DMS53 (cell line): ENCODE measurements around the gene CDKAL1.

Experiments used
- DNase-seq: peaks from one replicate; lab custom pipeline; 2025; lab: John Stamatoyannopoulos, UW

CDKAL1 gene

DNA sequence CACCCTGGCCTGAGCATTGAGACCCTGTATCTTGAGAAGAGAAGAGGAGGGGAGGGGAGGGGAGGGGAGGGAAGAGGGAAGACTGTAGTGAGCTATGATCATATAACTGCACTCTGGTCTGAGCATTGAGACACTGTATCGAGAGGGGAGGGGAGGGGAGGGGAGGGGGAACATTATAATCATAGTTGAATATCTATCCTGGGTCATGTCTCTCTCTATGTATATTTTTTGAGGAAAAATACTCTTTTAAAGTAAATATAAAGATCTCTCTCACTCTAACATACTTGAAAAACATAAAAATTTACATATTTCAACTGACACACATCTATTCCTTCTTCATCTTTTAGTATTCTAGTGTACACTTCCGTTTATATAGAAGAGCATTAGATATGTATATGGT lies 431.0 kb downstream of the CDKAL1 start:
- DNase-seq: no peak

DNA sequence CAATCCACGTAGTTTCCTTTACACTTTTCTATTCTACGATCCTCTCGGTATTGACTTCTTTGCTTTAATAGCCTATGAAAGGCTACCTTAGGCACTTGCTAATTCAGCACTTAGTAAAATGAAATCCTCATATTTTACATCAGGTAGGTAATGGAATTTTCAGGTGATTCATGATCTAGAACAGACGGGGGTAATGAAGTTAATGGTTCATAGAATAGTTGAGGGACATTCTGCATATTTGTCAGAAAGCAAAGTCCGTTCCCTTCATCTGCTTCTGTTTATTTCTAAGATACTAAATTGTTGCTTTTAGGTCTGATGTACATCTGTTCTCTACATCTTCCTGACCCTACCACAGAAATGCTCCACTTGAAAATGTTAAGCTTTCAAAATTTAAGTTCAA lies 431.7 kb downstream of the CDKAL1 start:
- no peak for DNase-seq

DNA sequence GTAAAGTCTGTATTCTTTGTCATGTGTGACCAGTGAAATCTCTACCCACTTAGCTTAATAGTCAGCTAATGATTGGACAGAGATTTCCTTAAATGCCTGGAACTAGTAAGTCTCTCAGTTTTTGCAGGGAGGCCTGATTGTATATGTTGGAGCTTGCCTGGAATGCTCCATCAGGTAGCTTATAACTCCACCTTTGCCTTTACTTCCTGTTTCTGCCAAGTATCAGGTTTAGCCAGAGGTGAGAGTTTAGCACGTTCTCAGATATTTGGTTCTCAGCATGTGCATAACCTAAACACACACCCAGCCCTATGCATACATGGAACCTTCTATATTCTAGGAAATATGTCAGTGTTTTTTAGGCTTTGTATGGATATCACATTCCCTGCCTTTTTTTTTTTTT lies 435.3 kb downstream of the CDKAL1 start:
- DNase-seq: no peak

DNA sequence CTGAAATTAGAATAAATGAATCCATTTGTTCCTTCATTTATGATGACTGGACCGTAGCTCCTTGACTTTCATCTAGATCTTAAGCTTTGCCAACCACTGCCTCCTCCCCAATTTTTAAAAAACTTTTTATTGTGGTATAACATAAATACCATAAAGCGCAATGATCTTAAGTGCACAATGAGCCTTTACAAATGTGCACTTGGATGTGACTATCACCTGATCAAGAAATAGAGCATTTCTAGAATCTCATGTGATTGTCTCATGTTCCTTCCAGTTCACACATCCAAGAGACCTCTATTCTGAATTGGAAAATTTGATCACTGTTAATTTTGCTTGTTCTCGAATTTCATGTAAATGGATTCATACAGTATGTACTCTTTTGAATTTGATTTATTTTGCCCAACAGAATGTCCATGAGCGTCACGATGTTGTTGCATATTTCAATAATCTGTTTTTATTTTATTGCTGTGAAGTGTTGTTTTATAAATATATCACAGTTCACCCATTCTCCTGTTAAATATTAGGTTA lies 442.2 kb downstream of the CDKAL1 start:
- DNase-seq: no peak

DNA sequence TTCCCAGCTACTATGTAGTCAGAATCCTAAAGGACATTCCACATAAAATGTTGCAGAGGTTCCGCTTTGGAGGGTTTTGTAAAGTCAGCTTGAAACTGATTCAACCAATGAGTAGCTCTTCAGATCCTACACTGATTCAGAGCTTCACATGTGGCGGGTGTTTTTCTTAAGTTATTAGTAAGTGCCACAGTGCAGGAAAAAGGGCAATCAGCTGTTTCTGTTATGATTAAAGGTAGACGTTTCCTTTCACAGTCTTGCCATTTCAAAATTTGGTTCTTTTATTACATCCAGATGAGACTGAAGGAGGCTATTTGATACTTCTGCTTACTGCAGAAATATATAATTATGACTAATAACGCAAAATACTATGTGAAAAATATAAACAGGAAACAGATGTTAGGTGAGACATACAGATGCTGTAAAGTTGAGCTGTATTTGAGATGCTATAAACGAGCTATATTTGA lies 443.9 kb downstream of the CDKAL1 start:
- DNase-seq: no peak

DNA sequence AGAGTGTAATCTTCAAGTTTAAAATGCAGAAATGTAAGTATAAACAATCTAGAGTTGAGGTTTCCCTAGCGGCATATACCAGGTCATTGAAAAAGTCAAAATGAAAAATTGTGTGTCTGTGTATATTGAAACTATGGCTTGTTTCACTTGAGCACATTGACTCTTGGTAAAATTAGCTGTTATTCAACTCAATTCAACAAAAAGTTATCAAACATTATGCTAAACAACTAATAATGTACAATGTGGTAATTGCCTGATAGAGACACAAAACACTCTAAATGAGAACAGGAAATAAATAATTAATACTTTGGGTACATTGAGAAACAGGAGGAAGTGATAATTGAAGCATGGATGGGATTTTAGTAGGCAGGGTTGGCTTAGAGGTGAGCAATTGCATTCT lies 444.8 kb downstream of the CDKAL1 start:
- DNase-seq: no peak

DNA sequence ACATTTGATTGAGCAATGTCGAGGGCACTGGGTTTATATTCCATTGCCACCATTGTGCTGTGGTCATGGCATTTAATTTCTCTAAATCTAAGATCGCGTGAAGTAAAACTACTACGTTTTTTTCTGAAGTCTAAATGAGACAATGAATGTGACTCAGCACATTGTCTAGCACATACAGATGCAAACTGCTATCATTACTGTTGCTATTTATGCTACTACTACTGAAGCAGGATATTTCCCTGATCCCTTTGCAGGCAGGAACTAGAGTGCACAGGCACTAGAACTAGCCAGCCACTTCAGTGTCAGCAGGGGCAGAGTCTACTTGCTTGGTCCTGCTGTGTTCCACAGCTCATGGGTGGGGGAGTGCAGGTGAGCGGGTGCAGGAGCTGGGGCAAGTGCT lies 449.7 kb downstream of the CDKAL1 start:
- DNase-seq: no peak

DNA sequence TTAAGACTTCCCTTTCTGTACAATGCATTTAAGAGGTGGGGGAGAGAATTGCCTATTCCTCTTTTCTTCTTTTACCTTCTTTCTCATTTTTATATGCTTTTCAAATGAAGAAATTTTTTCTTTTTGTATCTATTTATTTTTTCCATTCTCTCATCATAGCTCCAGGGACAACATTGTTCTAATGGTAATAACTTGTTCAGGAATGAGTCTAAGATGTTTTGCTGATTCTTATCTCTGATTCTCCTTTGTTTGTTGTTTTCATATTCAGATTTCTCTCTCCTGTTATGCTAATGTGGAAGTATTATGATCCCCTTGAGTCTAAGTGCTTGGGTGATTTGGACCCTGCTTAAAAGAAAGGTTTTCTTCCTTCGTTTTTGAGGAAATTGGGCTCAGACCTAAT lies 451.6 kb downstream of the CDKAL1 start:
- no peak for DNase-seq

DNA sequence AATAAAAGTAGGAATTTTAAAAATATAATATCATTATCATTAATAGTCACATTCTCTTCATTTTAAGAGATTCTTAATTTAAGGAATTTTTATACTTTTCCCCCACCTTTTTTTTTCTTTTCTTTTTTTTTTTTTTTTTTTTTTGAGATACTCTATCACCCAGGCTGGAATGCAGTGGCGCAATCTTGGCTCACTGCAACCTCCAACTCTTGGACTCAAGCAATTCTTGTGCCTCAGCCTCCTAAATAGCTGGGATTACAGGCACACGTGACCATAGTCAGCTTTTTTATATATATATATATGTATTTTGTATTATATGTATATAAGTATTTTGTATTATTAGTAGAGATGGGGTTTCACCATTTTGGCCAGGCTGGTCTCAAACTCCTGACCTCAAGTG lies 457.7 kb downstream of the CDKAL1 start:
- DNase-seq: no peak

DNA sequence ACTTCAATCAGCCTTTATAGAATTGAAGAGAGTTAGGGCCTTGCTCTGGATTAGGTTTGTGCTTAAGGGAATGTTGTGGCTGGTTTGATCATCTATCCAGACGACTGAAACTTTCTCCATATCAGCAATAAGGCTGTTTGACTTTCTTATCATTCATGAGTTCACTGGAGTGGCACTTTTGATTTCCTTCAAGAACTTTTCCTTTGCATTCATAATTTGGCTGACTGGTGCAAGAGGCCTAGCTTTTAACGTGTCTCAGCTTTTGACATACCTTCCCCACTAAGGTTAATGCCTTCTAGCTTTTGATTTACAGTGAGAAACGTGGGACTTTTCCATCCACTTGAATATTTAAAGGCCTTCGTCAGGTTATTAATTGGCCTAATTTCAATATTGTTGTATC lies 461.8 kb downstream of the CDKAL1 start:
- no peak for DNase-seq

DNA sequence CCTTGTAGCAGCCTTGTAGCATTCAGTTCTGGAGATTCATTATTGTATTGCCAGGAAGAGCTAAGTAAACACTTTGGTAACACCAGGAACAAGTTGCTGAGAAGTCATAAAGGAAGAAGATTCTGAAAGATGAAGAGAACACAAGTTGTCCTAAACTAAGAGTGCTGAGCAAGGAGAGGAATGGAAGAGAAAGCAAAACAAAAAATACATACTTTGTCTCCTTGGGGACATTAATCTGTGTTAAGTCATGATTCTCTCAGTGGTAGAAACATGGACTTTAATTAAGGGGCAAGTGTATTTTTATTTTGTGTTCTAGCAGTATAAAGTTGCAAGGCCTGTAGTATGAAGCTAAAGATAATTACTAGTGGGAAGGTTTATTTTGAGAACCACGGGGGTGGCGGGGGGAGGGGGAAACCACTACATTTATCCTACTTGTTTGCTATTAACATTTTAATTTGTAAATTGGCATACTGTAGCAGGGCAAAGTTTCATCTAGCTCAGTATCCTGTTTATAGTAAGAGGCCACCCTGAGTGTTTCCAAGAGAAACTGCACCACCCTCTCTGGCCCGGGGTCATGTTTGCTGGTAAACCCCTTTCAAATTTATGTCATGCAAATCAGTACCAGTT lies 463.0 kb downstream of the CDKAL1 start:
- DNase-seq: peak; percentile 6

DNA sequence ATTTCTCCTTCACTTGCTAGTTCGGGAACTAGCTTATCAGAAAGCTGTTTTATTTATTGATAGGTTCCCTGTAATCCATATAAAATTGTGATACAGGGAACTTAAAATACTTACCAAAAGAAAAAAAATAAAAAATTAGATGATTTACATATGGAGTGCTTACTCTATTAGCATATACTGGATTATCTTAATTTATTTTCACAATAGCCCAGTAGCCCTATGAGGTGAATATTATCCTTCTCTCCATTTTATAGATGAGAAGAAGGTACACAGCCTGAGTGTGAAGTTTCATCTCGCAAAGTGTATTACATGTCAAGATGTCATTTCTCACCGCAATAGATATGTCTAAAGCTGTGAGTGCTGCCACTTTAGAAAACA lies 463.5 kb downstream of the CDKAL1 start:
- DNase-seq: no peak

DNA sequence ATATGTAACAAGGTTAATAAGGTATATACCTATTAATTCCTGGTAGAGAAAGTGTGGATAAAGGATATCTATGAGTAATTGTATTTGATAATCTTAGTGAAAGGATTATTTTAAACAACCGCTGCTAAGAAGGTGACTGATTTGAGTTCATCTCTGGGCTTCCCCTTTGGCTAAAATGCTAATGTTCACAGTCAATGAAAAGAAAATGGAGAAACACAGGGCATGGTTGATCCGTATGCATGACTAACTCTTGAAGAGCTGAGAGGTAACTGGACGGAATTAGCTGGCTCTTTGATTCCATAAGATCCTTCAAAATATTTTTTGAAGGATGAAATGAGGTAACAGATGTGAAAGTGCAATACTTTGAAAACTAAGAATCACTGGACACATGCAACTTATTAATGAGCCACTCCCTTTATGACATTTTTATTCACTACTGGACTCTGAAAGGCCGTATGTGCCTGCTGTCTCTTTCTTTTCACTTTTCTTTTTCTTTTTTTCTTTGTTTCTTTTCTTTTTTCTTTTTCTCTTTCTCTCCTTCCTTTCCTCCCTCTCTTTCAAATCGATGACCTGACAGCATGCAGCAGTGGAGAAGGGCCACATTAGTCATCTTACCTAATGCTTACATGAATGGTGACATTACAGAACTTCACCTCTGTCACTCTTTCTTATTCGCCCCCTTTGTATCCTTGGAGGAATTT lies 464.6 kb downstream of the CDKAL1 start:
- DNase-seq: no peak

DNA sequence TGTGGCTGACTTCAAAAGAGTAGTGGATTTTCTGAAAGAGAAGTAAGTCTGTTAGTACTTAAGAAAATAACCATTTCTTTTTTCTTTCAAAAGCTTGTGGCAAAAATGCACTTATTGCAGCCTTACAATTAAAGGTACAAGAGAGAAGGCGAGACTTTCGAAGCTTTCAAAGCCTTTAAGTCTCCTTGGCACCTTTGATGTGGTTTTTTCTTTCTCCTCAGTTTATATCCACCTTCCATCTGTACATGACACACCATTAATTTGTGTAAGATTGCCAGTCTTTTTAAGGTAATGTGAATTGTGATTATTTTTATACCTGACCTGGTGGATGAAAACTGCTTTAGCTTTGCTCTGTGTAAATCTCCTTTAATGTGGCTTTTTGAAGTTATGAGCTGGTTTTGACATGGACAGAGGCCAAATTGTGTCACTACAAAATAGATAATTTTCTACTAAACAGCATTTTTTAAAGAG lies 466.1 kb downstream of the CDKAL1 start:
- DNase-seq: no peak

DNA sequence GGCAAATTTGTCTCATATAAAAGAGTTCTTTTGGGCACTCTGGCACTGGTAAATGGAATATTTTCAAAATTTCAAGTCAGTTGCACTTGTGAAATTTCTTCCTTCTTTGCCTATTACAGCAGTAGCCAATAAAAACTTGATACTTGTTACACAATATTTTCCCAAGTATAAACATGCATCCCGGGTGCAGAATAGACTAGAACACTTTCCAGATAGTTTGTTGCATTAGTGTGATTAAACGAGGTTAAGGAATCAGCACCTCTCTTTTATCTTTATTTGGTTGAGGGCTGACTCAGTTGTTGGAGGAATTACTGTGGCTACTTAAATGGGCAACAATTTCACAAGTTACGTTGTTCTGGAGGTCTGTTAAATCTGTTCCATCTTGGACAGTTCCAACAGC lies 467.5 kb downstream of the CDKAL1 start:
- DNase-seq: no peak

DNA sequence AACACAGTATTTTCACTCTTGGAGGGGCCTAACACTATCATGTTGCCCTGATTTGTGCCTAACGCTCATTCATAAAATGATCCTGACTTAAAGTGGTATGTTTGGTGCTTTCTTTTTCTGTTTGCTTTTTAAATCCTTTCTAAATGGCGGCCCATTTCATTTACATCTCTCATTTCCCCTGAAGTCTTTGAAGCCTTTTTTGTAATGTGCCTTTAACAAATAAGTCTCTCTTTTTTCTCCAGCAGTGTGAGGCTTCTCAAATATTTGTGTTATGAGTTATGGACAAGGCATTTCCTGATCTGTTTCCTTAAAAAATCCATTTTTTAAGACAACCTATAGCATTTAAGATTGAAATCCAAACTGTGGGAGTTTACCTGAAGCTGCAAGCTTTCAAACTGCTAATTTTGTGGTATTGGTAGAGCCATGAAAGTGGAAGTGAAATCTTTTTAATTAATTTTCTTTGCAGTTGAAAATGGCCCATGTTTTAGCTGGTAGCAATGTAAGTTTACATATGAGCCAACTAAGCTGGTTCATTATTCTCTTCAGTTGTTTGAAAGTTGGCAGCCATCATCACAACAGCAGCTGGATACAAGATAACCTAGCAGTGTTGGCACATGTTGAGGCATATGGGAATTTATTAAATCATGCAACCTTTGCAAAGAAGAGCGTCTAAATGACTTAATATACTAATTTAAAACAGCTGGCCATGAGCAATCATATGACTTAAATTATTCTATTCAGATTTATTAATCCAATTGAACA lies 469.7 kb downstream of the CDKAL1 start:
- DNase-seq: peak; percentile 91

DNA sequence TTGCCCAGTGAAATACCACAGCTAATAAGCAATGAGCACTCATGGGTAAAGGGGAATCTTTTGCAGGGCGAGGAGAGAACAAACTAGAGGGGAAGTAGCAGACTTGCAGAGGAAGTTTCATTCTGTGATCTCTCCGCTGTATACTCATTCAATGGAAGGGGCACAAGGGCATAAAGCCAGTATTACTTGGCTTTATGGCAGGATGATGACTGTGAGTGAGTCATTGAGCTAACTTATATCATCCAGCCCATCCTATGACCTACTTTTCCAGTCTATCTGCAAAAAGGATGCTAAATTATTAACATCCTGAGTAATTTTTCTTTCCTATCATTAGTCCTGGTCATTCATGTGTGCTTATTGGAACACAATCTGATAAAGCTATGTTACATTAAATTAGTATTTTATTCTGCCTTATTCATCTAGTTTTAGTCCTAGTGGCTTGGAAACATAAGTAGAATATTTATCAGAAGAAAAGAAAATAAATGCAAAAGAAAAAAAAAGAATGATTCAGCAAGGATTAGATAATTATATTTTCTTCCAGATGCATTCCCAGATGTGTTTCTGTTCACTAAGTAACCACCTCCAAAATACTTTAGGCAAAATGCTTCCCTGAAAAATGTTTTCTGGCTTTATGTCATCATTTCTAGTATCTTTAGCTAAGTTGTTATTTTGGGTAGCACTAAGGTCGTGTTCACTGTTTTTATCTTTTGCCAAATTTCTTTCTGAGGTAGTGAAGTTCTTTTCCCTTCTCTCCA lies 471.7 kb downstream of the CDKAL1 start:
- peak; percentile 87 for DNase-seq

DNA sequence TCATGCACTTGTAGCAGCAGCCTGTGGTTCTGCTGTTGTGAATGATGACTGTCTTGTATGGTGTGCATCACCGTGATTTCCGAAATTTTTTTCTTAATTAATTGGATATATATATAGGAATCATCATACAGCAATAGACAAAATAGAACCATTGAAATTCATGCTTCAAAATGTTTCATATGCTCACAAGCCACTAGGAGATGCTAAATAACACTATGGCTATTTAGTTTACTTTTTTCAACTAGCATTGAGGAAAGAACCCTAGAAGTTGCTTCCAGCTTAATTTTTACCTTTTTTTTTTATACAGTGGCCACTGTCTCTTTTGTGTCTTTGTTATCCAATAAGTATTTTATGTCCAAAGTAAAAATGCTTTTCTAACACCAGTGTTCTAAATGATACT lies 485.4 kb downstream of the CDKAL1 start:
- peak; percentile 4 for DNase-seq

DNA sequence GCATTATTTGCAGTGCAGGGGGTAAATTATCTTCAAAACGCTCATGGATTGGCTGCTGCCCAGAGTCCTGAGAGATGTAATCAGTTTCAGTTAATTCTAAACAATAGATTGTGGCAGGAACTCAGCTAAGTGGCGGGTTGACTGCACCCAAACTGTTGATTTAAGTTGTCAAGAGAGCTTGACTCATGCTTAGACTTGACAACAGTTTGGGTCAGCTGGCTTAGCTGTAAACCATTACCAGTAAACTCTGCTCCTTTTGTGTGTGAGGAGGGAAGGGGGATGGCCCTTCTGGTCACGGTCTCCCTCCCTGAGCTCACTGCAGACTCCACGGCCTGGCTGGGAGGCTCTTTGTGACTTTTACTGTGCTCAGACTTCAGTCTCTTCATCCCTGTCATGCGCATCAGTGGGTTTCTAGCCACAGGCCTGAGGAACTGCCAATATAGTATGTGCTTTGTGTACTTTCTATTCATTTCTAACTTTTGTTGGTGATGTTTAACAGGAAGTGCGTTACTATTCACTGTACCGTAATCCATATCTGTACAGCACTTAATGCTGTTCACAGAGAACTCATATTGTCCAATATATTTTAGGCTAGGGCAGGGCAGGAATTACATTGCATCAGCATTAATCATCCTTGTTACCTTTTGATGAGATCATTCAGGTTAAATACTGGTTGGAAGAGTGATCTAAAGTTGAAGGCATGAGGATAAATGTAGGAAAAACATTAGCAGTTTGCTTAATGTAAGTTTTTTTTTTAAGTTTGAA lies 488.3 kb downstream of the CDKAL1 start:
- DNase-seq: peak; percentile 98

DNA sequence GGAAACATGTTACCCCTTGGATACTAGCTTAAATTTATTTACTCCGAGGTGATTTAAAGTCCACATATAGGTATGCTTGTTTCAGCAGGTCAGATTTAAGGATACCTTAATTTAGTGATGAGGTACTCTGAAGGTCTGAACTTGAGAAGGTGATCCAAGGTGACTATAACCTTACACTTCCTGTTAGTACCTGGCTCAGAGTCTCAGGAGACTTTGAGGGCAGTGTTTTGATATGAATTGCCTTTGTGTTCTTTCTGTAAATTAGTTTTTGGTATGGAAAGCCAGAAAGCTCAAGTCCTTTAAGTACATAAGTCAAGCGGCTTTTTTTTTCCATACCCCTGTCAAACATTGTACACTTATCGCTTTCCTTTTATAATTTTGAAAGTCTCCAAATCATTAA lies 489.0 kb downstream of the CDKAL1 start:
- DNase-seq: peak; percentile 53

DNA sequence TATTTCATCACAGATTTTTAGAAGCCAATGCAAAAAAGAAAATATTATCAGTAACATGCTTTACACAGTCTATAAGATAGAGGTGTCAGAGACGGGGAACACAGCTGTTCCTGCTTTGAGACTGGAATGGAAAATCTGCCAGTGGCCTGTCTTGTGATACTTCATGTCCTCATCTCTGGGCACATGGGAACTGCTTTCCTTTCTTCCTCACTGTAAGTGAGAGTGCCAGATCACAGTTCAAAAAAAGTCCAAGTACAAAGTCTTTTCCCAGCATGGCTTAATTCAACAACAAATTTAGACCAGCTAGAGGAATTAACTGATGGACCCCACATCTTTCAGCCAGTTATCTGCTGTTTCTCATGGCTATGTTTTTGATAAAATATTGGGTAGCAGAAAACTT lies 490.4 kb downstream of the CDKAL1 start:
- no peak for DNase-seq
